ENCODE measurements around the gene BLMH. TPM values are rescaled to one million over a fixed set of nuclear protein-coding genes. Genes with fewer than 3 reads are reported as not detected.

Gene BLMH
- total and polyA plus RNA-seq, 10 of the 15 experiments (the other 5 are each of a cell fraction or from before 2014, with no cell fraction given) = 16.1 to 63.9 (median 54.0) TPM

GRCh38 chr17:30225112-30225511, 66.6 kb downstream of the BLMH start:
- Histone ChIP-seq H3K9ac (ENCODE audit: control insufficient read depth, insufficient read depth, low read length) (no peak overlapping the region), H3K4me3 (no peak overlapping the region), H3K36me3 (ENCODE audit: control insufficient read depth in 2 of 2, insufficient read depth in 2 of 2, low read length in 1 of 2) (no peaks in the 10 kb centered on the region), H4K20me1 (ENCODE audit: control insufficient read depth, insufficient read depth) (no peaks in the 10 kb centered on the region), H3K79me2 (ENCODE audit: control insufficient read depth, insufficient read depth, low read length) (no peaks in the 10 kb centered on the region), H3K9me3 (replicated peaks; ENCODE audit: control insufficient read depth, insufficient read depth, low read length) (no peaks in the 10 kb centered on the region), H3K4me1 (ENCODE audit: control insufficient read depth, insufficient read depth, low read length) (no peaks in the 10 kb centered on the region), H2AFZ (ENCODE audit: control insufficient read depth, low read depth, low read length) (no peak overlapping the region), H3K27ac (ENCODE audit: control insufficient read depth, insufficient read depth) (no peak overlapping the region), H3K27me3 (replicated peaks in 1 of 2; ENCODE audit: control insufficient read depth in 2 of 2, insufficient read depth in 2 of 2, low read length in 1 of 2) (no peaks in the 10 kb centered on the region), H3K4me2 (ENCODE audit: control insufficient read depth, insufficient read depth) (no peak overlapping the region)
- CTCF ChIA-PET = interaction anchor here (0.9 to 3.8 kb wide), 6 partner anchors 9 to 120 kb away, joined by 3 to 12 read pairs (median 5); no protein-coding TSS in a partner anchor
- 67% methylated on average over 3 of the region's 3 CpGs for WGBS (ENCODE audit: insufficient coverage, insufficient replicate concordance, low lambda C conversion rate, missing lambda C conversion rate)
- DNase-seq (ENCODE audit: low read depth, low spot score) (no peak), FAIRE-seq (no peak), ATAC-seq (no peak)
- intact Hi-C loops (cut with micrococcal nuclease; ENCODE audit: unreplicated experiment) (no loop called here), in situ Hi-C loops (cut with MboI) (no loop called here)
- BruUV-seq (replicated peaks) = no TSS peak
- POLR2A ChIA-PET = no interaction called here
- SMC1A ChIA-PET (ENCODE audit: uncharacterized antibody, unreplicated experiment) = interaction anchor here (0.9 to 1.8 kb wide), 6 partner anchors 10 to 121 kb away, joined by 3 to 6 read pairs (median 3); partner anchors contain the start of gene SLC6A4
- RAD21 ChIA-PET (ENCODE audit: unreplicated experiment) = interaction anchor here (1.0 to 1.6 kb wide), 2 partner anchors 10 to 99 kb away, joined by 3 read pairs; partner anchors contain the start of gene SLC6A4
- TF ChIP-seq EZH2 (IDR thresholded peaks at IDR 0.05; ENCODE audit: borderline replicate concordance, control insufficient read depth, low read depth, low read length) (no peak), CHD1 (IDR thresholded peaks at IDR 0.05; ENCODE audit: low read depth, low read length) (no peak), MYB (IDR thresholded peaks at IDR 0.05; ENCODE audit: borderline replicate concordance, low read depth, low read length) (no peak), USF1 (IDR thresholded peaks at IDR 0.05; ENCODE audit: borderline replicate concordance, extremely low read length, insufficient read depth, low read depth, low read length) (no peak), FOXM1 (IDR thresholded peaks at IDR 0.05; ENCODE audit: low read depth, low read length) (no peak), PAX5 (IDR thresholded peaks at IDR 0.05; ENCODE audit: borderline replicate concordance, low read depth, low read length) (no peak), KDM1A (IDR thresholded peaks at IDR 0.05; ENCODE audit: borderline replicate concordance) (no peak), CTCF (IDR thresholded peaks at IDR 0.05 in 2 of 3, conservative IDR thresholded peaks at IDR 0.05 in 1 of 3; ENCODE audit: control insufficient read depth in 2 of 3, extremely low read depth in 1 of 3, insufficient read depth in 1 of 3, low read depth in 3 of 3, low read length in 3 of 3) (no peak), PKNOX1 (IDR thresholded peaks at IDR 0.05) (no peak), BHLHE40 (IDR thresholded peaks at IDR 0.05; ENCODE audit: borderline replicate concordance in 1 of 2, low read depth in 2 of 2, low read length in 1 of 2) (no peak), CUX1 (IDR thresholded peaks at IDR 0.05; ENCODE audit: insufficient replicate concordance, low read depth, low read length) (no peak), EGR1 (IDR thresholded peaks at IDR 0.05; ENCODE audit: borderline replicate concordance in 1 of 2, low read depth in 2 of 2, low read length in 2 of 2) (no peak), NFYA (IDR thresholded peaks at IDR 0.05; ENCODE audit: borderline replicate concordance, low read depth, low read length) (no peak), YBX1 (IDR thresholded peaks at IDR 0.05) (no peak)

All from GM12878 (cell line).